Heart left ventricle (tissue), 16 donors: ENCODE results near the gene LOC128125822.

Experiments used
- ATAC-seq, 4 donors: fragments of 200-7000 bp; cut with Tn5 transposase; one replicate each; pipeline ENCODE4 v1.9.1; 2020 to 2022; ENCODE audit warnings: moderate library complexity in 4 of 4, mild to moderate bottlenecking in 3 of 4, moderate number of reproducible peaks in 1 of 4
- DNase-seq, 5 donors: peaks; one replicate each; pipeline ENCODE4 v3.0.0-alpha.2; 2020
- H3K27ac ChIP-seq, 12 donors: fragments of 200-600 bp; sonication (generic) in 4 of 12; one replicate each; pipeline versions ENCODE4 v1.5.0 to v1.8.0; 2016 to 2022; ENCODE audit warnings: mild to moderate bottlenecking in 2 of 12
- H3K27me3 ChIP-seq, 9 donors: fragments of 200-600 bp; sonication (generic) in 2 of 9; one replicate each; pipeline versions ENCODE4 v1.5.1 to v1.8.0; 2016 to 2022; ENCODE audit warnings: mild to moderate bottlenecking in 3 of 9
- H3K36me3 ChIP-seq, 9 donors: fragments of 200-600 bp; sonication (generic) in 2 of 9; one replicate each; pipeline versions ENCODE4 v1.5.0 to v1.8.0; 2018 to 2022; ENCODE audit warnings: mild to moderate bottlenecking in 2 of 9
- H3K4me1 ChIP-seq, 12 donors: fragments of 200-600 bp; sonication (generic) in 4 of 12; one replicate each; pipeline versions ENCODE4 v1.5.0 to v1.8.0; 2016 to 2022; ENCODE audit warnings: mild to moderate bottlenecking in 3 of 12
- H3K4me3 ChIP-seq, 12 donors: fragments of 200-600 bp; sonication (generic) in 4 of 12; one replicate each; pipeline versions ENCODE4 v1.5.0 to v1.8.0; 2017 to 2022; ENCODE audit warnings: mild to moderate bottlenecking in 9 of 12, moderate library complexity in 4 of 12
- H3K9me3 ChIP-seq, 12 donors: fragments of 200-600 bp; sonication (generic) in 4 of 12; one replicate each; pipeline versions ENCODE4 v1.5.0 to v1.8.0; 2016 to 2022; ENCODE audit warnings: mild to moderate bottlenecking in 1 of 12
- POLR2A ChIP-seq, 2 donors: fragments of 450-650 bp; IDR thresholded peaks; one replicate each; pipeline ENCODE4 v1.6.1; 2017; ENCODE audit warnings: antibody characterized with exemption in 2 of 2, mild to moderate bottlenecking in 2 of 2, moderate library complexity in 2 of 2
- WGBS, 4 donors: extraction: QIAGEN DNeasy Blood & Tissue Kit in 2 of 4; methylation state at CpG; one replicate each; pipeline versions ENCODE4 v1.1.5 to v1.1.7; 2013 to 2018; 5-methylcytosine and 5-hydroxymethylcytosine counted together
- intact Hi-C, 10 donors: fragments of 100-400 bp; cut with DNase I; formaldehyde crosslinking; loops; one replicate each; pipeline versions ENCODE4 v1.11.1 to v1.14.2; 2022
- TF ChIP-seq, protein P1 (sequence below), 12 donors: fragments of 200-600 bp; sonication (generic) in 4 of 12; IDR thresholded peaks; one replicate each; pipeline versions ENCODE4 v1.5.0 to v1.8.0; 2018 to 2022; ENCODE audit warnings: antibody characterized with exemption in 12 of 12, mild to moderate bottlenecking in 5 of 12
- donor health status: ischemic (EF 13 %, LVEDD 7.1; RV severe dilation, severe dysfunction).
- donor health status: healthy with polysubstance abuse.
- donor health status: DM: no; HTN: yes; CAD: no.
- donor health status: DM: no; HTN: no; CAD: no.
- donor health status: ischemic (EF 25% LVEDD 6.9; RV normal size, moderate dysfunction).
- donor health status: ischemic (EF 25% LVEDD 5.7; RV mildly dilated, moderate dysfunction).
- donor health status: healthy.
- donor health status: DM: yes; HTN: yes; CAD: no.
- donor health status: ischemic (EF 35%, LVEDD 5.7; RV mildly dilated, moderate dysfunction).
- donor health status: nonischemic (EF 11% LVEDD 7.7; RV severe dilation, severe dysfunction).
- donor health status: DM: yes; HTN: yes; CAD: no.
- donor health status: PGD.
- donor health status: ischemic (EF 29% LVEDD 5.4; RV normal size, mild dysfunction).
- donor health status: nonischemic (EF 23%, LVEDD 6.1; RV moderate dilation, normal function).

The LOC128125822 gene

DNA sequence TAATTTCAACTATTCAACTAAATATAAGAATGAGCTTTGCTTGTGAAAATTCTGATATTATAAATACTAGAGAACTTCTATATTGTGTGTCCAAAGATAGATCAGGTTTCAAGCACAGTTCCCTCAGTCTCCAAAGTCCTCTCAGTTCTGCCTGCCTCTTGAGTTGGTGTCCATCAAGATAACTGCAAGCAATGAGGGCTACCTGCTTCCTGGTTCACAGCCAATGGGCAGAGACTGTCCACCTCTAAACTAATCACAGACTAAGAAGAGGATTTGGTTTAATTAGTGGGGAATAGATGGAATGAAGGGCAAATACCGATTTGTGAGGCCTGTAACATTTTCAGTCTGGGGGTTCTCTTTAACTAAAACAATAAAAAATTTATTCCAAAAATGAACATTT is 41.3 kb upstream of the LOC128125822 start:
- H3K4me3 ChIP-seq, result no peak overlapping the region
- 84 to 91% (median 87%) methylated on average over 1 of the region's 1 CpG for WGBS, 4 donors
- DNase-seq, result no peak
- no peak for TF ChIP-seq POLR2A (IDR thresholded peaks at IDR 0.05)
- TF ChIP-seq, protein P1, sequence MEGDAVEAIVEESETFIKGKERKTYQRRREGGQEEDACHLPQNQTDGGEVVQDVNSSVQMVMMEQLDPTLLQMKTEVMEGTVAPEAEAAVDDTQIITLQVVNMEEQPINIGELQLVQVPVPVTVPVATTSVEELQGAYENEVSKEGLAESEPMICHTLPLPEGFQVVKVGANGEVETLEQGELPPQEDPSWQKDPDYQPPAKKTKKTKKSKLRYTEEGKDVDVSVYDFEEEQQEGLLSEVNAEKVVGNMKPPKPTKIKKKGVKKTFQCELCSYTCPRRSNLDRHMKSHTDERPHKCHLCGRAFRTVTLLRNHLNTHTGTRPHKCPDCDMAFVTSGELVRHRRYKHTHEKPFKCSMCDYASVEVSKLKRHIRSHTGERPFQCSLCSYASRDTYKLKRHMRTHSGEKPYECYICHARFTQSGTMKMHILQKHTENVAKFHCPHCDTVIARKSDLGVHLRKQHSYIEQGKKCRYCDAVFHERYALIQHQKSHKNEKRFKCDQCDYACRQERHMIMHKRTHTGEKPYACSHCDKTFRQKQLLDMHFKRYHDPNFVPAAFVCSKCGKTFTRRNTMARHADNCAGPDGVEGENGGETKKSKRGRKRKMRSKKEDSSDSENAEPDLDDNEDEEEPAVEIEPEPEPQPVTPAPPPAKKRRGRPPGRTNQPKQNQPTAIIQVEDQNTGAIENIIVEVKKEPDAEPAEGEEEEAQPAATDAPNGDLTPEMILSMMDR (IDR thresholded peaks at IDR 0.05), result no peak
- no peaks in the 10 kb centered on the region for H3K9me3 ChIP-seq
- H3K4me1 ChIP-seq, result no peaks in the 10 kb centered on the region
- H3K36me3 ChIP-seq, result no peaks in the 10 kb centered on the region
- no peak for ATAC-seq
- intact Hi-C loops, result no loop called here
- no peak overlapping the region for H3K27ac ChIP-seq
- no peaks in the 10 kb centered on the region for H3K27me3 ChIP-seq

DNA sequence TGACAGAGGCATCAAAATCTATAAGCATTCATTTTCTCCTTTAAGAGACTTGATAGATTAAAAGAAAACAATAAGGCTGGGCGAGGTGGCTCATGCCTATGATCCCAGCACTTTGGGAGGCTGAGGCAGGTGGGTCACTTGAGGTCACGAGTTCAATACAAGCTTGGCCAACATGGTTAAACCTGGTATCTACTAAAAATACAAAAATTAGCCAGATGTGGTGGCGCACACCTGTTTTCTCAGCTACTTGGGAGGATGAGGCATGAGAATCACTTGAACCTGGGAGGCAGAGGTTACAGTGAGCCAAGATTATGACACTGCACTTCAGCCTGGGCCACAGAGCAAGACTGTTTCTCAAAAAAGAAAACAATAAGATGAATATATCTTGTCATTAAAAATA is 39.3 kb upstream of the LOC128125822 start:
- Histone ChIP-seq H3K36me3 (no peaks in the 10 kb centered on the region), H3K9me3 (no peaks in the 10 kb centered on the region), H3K4me1 (no peaks in the 10 kb centered on the region), H3K27ac (no peak overlapping the region), H3K27me3 (no peaks in the 10 kb centered on the region), H3K4me3 (no peak overlapping the region)
- ATAC-seq, result no peak
- DNase-seq, result no peak
- WGBS, 4 donors, result 79 to 83% (median 82%) methylated on average over 3 of the region's 3 CpGs
- intact Hi-C loops, result no loop called here
- TF ChIP-seq, protein P1 (IDR thresholded peaks at IDR 0.05), result no peak
- TF ChIP-seq POLR2A (IDR thresholded peaks at IDR 0.05), result no peak

DNA sequence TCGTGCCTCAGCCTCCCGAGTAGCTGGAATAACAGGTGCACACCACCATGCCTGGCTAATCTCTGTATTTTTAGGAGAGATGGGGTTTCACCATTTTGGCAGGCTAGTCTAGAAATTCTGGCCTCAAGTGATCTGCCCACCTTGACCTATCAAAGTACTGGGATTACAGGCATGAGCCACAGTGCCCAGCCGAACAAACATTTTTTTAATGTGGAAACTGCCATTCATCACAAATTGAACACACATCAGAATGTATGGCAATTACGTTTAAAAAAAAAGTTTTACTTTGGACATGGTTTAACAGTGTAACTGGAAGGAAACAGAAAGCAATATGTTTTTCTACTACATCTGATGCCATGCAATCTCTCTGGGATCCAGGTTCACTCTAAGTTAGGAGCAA is 38.3 kb upstream of the LOC128125822 start:
- DNase-seq (no peak), ATAC-seq (no peak)
- WGBS, 4 donors, result 91 to 93% (median 92%) methylated on average over 4 of the region's 4 CpGs
- Histone ChIP-seq H3K4me1 (no peaks in the 10 kb centered on the region), H3K4me3 (no peak overlapping the region), H3K27me3 (no peaks in the 10 kb centered on the region), H3K36me3 (no peaks in the 10 kb centered on the region), H3K27ac (no peak overlapping the region), H3K9me3 (no peaks in the 10 kb centered on the region)
- intact Hi-C loops, result no loop called here
- TF ChIP-seq POLR2A (IDR thresholded peaks at IDR 0.05), result no peak
- TF ChIP-seq, protein P1 (IDR thresholded peaks at IDR 0.05), result no peak

DNA sequence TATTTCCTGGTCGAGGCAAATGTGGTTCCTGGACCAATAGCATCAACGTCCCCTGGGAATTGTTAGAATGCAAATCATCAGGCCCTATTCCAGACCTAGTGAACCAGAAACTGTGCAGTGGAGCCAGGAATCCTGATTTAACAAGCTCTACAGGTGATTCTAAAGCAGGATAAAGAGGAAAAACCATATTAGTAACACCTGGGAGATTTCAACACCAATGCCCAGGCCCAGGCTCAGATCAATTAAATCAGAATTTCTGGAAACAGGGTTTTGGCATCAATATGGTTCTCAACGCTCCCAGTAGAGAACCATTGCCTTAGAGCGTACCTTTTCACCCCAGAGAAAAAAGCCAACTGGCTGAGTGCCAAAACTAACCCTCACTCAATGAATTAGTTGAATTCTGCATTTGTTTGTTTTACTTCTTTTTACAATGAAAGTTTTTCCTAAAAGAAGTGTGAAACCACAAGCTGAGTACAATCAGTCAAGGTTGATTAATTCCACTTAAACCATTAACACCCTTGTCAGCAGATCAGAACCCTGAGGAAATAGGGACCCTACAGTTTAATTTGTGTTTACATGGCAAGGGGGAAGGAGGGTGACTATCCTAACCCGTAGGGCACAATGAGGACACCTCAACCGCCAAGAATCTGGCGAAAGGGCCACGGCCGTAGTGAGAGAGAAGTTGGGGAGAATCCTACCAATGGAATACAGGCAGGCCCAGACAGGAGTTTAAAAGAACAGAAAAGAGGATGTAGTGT is 34.9 kb upstream of the LOC128125822 start:
- Histone ChIP-seq H3K36me3 (no peaks in the 10 kb centered on the region), H3K27me3 (no peaks in the 10 kb centered on the region), H3K4me3 (no peak overlapping the region), H3K27ac (no peak overlapping the region), H3K9me3 (no peaks in the 10 kb centered on the region), H3K4me1 (no peaks in the 10 kb centered on the region)
- WGBS, 4 donors, result 40 to 52% (median 45%) methylated on average over 9 of the region's 9 CpGs
- TF ChIP-seq POLR2A (IDR thresholded peaks at IDR 0.05), result no peak
- TF ChIP-seq, protein P1 (IDR thresholded peaks at IDR 0.05), result no peak
- no peak for DNase-seq
- intact Hi-C loops, result no loop called here
- ATAC-seq, result no peak
